GM18870 (cell line): Measurements from ENCODE around the gene HSBP1.

Experiments
- ATAC-seq: cut with Tn5 transposase; IDR thresholded peaks from one replicate; pipeline ENCODE4 v1.9.1; 2021; ENCODE audit warnings: moderate library complexity; ENCODE audit not compliant: unreplicated experiment

Gene HSBP1

DNA sequence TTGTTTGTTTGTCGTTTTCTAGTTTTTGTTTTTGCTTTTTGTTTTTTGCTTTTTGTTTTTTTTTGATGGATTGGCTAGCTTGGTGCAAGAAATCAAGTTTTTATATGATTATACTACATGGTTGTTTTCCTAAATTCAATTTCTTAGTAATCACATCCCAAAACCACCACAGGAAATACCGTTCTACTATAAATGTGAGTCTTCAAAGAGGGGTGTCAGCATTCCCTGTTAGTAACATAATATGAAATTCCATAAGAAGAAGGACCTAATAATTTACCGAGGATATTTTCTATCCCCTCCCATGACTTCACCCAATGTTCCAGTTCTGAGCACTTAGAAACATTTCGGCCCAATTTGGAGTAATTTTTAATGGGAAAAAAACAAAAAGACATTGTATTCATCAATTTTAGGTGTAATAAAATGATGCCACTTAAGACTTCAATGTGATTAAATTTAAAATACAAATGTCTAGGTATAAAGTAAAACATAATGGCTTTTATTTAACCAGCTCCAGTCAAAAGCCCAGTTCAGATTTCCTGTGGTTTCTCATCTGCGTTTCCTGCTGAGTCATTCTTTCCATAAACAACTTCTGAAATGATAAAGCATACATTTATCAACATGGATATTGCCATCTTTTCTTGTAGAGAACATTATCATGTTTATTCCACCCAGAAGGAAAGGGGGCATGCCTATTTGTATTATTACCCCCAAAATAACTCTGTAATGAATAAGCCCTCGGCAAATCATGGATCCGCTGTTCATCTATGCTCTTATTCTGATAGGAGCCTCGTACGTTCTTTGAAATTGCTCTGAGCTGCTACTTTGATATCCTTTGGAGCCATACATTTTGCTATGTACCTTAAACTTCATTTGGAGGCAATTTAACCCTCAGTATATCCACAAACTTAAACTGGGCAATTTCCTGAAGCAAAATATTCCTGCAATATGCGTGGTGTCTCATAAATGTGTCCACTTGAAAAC lies 28.1 kb downstream of the HSBP1 start:
- ATAC-seq: no peak

DNA sequence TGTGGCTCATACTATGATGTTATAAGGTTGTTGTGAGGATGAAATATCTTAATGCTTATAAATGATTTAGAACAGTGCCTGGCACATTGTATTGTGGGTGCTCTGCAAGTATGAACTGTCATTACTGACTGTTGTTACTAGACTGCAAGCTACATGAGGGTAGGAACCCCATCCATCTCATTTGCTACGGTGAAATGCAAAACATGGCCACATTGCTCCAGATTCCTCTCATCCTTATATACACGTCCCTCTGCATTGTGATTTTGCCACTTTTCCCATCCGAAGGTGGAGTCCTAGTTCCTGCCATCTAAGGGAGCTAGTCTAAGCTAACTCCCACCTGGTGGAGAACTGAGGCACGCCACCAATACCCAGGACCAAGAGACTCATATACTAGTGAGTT lies 29.8 kb downstream of the HSBP1 start:
- no peak for ATAC-seq

DNA sequence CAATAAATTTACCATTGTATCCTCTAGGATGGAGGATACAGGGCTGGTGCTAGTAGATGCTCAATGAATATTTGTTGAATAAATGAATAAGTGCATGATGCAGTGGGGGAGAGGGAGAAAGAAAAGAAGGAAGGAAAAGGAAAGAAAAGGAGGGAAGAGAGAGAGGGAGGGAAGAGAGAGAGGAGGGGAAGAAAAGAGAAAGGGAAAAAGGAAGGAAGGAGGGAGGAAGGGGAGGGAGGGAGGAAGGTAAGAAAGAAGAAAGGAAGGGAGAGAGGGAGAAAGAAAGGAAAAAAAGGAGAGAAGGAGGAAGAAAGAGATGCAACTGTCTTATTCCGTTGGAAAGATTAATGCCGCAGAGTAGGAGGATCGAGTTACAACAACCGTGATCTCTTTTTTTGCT lies 30.4 kb downstream of the HSBP1 start:
- no peak for ATAC-seq

DNA sequence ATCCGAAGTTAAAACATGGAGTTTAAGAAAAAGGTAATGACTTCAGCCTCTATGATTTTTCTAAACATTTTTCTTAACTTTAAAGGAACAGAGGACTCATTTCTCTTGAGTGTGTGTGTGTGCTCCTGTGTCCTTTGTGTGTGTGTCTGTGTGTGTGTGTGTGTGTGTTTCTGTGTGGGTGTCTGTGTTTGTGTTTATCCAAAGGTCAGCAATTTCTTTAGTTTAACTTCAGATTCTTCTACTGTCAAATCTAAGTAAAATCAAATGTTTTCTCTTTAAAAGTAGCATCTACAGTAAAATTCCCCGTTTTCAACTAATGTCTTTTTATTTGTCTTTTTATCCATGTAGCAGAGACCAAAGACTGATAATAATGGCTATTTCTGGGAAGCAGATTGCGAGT lies 31.8 kb downstream of the HSBP1 start:
- ATAC-seq: no peak

DNA sequence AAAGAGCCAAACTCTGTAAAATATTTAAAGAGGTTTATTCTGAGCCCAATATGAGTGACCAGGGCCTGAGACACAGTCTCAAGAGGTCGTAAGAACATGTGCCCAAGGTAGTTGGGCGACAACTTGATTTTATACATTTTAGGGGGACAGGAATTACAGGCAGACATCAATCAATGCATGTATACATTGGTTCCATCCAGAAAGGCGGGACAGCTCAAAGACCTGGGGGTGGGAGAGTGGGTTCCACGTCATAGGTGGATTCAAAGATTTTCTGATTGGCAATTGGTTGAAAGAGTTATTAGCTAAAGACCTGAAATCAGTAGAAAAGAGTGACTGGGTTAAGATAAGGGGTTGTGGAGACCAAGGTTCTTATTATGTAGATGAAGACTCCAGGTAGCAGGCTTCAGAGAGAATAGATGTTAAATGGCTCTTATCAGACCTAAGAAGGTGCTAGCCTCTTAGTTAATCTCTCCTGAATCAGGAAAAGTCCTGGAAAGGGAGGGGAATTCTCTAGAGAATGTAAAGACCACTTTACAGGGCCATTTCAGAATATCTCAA lies 32.4 kb downstream of the HSBP1 start:
- ATAC-seq: no peak

DNA sequence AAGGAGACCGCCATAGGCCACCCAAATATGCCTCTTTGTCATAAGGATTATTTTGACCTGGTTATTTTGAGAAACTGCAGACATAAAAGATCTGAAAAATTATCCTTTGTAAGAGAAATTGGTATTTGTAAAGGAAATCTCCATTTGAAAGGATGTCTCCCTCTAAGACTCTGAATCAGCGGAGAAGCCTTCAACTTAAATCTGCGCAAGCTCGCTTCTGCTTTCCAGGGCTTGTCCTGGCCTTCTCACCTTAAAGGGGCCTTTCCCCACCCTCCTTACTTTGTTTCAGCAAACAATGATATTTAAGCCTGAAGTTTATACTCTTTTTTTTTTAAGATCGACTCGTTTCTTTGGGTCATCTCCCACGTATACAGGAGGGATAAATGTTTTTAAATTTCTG lies 34.5 kb downstream of the HSBP1 start:
- no peak for ATAC-seq

DNA sequence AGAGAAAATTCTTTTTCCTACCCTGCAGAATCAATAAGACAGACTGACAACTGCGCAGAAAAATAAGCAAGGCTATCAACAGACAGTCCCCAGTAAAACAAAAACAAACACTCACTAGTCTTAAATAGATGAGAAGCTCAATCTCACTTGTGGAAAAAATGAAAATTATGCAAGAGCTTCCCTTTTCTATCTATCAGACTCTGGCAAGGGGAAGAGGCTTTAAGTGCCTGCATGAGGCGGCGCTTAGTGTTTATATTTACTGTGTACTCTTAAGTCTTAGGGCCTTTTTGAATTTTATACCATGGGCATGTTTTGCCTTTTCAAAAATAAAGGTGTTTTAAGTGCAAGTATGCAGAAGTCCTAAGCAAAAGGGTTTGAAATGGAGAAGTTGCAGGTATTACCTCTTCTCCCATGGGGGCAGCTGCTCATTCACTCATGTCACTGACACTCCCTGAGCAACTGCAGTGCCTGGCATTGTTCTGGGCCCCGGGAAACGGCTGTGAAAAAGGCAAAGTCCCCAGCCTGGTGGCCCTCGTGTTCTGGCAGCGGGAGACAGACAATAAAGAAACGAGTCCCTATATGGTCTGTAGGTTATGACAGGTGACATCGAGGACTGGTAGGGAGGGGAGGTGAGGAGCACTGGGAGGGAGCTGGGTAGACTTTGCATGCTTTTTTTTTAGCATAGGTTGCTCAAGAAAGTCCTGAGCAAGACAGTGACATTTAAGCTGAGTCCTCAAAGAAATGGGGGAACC lies 35.2 kb downstream of the HSBP1 start:
- no peak for ATAC-seq

DNA sequence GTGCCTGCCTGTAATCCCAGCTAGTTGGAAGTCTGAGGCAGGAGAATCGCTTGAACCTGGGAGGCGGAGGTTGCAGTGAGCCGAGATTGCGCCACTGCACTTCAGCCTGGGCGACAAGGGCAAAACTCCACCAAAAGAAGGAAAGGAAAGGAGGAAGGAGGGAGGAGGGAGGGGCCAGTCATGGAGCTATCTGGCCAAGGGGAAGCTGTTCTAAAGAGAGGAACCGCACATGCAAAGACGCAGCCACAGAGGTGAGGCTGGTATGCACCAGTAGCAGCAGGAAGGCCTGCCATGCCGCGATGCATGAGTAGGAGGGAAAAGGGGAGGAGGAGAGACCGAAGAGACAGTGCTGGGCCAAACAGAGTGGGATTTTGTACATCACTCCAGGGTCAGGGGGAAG lies 35.9 kb downstream of the HSBP1 start:
- ATAC-seq: no peak

DNA sequence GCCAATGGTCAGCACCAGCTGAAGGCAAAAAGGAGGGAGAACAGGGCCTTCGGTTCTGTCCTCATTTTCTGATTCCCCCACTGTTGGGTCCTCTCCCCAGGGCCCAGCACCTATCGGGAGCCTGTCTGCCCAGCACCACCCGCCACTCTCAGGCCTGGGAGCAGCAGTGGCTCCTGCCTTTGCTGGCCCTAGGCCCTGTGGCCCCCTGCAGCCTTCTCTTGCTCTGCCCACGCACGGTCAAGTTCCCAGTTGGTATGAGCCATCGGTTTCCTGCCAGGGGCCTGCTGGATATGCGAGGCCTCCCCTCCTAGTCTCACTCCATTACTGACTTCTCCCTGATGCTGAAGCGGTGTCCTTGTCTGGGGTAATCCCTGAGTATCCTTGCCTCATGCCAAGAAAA lies 37.5 kb downstream of the HSBP1 start:
- no peak for ATAC-seq

DNA sequence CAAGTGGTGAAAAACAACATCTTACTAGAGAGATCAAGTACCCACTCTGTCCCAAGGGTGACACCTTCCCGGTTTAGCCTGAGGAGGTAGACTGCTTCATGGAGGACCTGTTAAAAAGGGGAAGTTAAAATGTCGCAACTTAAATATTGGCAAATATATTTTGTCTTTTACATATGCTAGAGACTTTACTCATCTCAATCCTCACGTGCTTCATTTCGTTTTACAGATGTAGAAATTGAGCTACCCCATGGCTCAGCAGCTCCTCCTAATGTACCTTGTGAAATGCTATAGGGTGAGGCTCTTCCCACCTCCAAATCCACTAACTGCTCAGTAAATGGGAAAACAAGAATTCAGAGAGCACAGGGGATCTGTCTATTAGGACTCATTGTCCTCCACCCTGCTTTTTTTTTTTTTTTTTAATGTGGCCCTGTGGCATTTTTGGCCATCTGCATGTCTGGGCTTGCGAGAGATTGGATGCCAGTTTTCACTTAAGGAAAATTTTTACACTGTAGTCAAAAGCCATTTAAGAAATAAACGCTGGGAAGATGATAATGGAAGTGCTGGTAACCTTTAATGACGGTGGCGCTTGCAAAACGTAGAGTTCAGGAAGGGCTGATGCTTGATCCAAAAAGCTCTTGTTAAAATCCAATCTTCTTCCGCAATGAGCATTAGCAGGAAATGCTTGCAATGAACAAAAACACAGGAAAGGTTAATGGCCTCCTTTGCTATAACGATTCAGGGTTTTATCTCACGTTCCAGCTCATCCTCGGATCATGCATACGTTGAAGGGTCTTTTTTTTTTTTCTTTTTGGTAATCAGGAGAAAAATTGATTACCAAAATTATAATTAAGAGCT lies 39.8 kb downstream of the HSBP1 start:
- no peak for ATAC-seq

DNA sequence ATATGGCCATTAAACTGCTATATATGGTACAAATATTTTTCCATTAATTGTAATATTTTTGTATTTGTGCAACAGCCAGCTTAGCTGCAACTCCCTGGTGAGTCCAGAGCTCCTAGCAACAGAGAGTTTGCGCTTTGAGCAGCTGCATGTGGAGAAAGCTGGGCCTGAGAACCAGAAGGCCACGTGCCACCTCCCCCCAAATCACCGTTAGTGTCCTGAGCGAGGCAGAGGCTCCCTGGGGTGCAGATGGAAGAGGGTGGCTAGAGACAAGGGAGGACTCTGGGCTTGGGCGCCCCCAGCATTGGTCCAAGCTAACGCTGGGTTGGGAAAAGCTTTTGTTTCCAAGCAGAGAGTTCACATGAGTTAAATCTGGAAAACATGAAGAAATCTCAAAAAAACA lies 41.6 kb downstream of the HSBP1 start:
- no peak for ATAC-seq

DNA sequence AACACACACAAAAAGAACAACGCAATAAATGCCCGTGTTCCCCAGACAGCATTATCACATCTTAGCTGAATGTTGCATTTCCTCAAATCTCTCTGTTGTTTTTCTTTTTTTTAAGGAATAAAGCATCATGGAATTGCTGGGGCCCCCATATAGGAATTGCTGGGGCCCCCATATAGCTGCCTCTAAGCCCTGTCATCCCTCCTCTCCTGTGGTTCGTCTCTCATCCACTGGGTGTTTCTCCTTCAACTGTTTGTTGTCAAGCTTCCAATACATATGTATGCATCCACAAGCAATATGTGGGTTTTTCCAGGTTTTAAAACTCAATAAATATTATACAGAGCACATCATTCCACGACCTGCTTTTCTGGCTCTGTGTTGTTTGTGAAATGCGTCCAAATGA lies 43.2 kb downstream of the HSBP1 start:
- no peak for ATAC-seq

DNA sequence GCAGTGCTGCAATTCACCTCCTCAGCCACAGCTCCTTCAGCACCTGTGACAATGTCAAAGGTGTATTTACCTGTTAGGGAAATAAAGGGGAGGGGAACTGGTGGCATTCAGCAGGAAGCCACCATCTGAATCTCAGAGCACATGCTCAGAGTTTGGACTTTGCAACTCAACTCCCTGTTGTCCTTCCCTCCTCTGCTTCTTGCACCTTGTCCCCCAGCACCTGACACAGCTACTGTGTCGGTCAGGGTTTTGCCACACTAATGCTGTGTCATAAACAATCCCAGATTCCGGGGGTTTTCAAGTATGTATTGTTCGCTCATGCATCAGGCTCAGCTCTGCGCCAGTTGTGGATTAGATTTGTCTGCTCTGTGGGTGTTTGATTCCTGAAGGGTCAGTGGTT lies 43.7 kb downstream of the HSBP1 start:
- ATAC-seq: no peak

DNA sequence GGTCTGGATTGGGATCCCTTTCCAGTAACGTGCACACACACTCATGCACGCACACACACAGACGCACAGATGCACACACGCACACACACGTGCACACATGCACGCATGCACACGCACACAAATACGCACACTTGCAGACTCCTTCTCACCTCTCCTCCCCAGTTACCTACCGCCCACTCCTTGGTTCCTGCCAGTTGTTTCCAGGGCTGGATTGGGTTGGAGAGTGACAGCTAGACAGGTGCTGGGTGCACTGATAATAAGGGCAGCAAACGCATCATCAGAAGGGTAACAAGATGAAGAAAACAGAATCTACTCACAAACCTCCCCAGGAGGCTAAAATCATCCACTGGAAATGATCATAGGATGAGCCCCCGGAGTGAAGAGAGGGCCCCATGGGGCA lies 45.0 kb downstream of the HSBP1 start:
- ATAC-seq: no peak

DNA sequence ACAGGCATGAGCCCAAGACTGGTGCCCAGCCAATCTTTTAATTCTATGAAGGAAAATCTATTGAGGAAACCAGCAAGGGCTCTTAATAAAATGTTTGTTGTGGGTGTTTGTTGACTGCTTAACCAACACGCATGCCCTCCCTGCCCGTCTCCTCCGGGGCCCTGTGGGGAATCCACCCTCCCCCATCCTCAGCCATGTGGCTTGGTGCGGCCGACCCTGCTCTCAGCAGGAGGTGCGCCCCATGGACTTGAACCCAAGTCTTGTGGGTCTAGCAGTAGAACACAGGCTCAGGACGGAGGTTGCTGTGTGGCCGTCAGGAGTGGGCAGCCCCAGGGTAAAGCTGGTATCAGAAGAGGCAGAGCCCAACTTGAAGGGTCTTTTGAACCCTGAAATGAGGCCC lies 46.1 kb downstream of the HSBP1 start:
- ATAC-seq: no peak

DNA sequence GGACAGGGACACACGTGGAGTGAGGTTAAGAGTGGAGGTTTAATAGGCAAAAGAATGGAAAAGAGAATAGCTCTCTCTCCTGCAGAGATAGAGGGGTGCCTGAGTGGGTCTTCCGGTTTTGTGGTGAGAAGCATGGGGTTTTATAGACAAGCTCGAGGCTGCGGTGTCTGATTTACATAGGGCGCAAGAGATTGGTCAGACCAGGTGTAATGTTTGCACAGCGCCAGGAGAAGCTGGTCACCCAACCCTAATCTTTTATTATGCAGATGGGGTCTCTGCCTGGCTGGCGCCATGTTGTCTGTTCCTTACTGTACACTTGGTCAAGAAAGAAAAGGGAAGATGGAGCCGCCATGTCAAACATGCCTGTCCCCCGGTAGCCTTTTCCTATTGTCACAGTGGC lies 46.6 kb downstream of the HSBP1 start:
- no peak for ATAC-seq

DNA sequence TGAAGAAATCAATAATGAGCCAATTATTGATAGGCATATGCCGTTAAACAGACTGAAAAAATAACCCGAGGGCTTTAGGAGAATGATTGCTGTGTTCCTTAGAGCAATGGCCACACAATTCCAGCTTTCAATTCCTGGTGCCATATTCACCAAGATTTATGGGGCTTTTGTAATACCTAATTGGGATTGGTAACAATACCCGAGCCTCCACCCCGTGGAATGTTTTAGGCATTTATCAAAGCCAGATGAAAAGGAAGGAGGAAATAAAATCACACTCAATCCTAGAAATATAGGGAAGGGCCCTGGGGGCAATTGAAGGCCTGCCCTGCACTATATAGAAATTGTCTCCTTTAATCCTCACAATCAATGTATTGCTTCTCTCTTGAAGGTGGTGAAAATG lies 49.0 kb downstream of the HSBP1 start:
- no peak for ATAC-seq

DNA sequence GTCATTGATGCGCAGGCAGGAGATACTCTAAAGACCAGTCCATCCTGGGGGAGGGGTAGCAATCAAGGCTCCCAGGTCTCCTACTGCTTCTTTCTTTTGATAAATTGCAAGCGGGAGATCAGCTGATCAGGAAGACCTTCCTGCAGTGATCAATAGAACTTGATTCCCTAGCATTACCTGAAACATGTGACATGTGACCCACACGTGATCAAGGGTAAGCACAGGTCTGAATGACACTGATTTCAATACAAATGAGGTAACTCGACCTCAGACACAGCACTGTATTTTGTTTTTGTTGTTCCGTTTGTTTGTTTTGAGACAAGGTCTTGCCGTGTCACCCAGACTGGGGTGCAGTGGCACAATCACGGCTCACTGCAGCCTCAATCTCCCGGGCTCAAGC lies 51.5 kb downstream of the HSBP1 start:
- no peak for ATAC-seq

DNA sequence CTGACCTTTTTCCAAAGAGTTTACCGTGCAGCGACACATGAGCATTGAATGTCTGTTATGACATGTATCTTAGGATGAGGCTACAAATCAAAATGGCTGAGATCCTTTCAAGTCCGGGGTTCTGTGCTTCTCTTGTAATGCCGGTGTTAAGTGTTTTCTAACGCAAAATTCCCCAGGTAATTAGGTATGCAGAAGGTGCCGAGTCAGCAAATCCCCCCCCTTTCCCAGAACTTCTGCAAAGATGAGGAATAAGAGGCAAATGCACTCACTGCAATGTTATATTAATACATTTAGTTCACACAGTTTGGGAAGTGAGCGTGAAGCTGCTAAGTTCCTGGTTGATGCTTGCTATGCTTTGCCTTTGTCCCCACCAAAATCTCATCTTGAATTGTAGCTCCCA lies 54.9 kb downstream of the HSBP1 start:
- no peak for ATAC-seq

DNA sequence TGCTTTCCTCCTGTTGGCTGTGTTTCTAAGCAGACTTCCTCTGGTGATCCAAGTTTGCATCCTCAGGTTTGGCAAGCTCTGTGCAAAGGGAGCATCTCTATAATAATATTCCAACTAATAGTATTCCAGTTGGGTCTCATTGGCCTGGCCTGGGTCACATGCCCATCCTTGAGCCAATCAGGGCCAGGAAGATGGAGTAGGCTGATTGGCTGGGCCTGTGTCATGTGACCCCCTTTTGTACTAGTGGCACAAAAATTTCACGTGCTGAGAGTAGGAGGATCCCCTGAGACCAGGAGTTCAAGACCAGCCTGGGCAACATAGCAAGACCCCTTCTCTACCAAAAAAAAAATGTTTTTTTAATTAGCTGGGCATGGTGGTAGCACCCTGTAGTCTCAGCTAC lies 55.9 kb downstream of the HSBP1 start:
- ATAC-seq: no peak
